Bronchial epithelial cell (primary cell): ENCODE measurements around the gene SLCO3A1. TPM values are rescaled to one million over a fixed set of nuclear protein-coding genes. Genes with fewer than 3 reads are reported as not detected.

Experiments
- DNase-seq: peaks from one replicate; pipeline ENCODE4 v3.0.0-alpha.2; 2010; ENCODE audit warnings: low read depth
- FAIRE-seq: peaks from 2 replicates; lab custom pipeline; 2011; peaks lifted over from hg19 to GRCh38; lab: Jason Lieb, UNC
- H3K27me3 ChIP-seq: 2 replicates; pipeline ENCODE4 v1.5.1; 2011; ENCODE audit warnings: low read length; ENCODE audit not compliant: control insufficient read depth, insufficient read depth
- H3K36me3 ChIP-seq: 2 replicates; pipeline ENCODE4 v1.5.1; 2011; ENCODE audit warnings: low read length; ENCODE audit not compliant: control insufficient read depth, insufficient read depth
- H3K4me3 ChIP-seq: 2 replicates; pipeline ENCODE4 v1.5.1; 2011; ENCODE audit warnings: mild to moderate bottlenecking, low read depth, low read length, control low read depth
- CTCF ChIP-seq: IDR thresholded peaks from 2 replicates; pipeline ENCODE4 v1.5.1; 2011; ENCODE audit warnings: mild to moderate bottlenecking, moderate library complexity, low read length, control low read depth, inconsistent platforms; ENCODE audit not compliant: insufficient read depth, severe bottlenecking
- total RNA-seq: library from RNA; depleted of rRNA; stranded (reverse); fragments of >200 nt; gene quantifications from 2 replicates; pipeline ENCODE4 v1.2.1, GENCODE V29; 2014

Gene SLCO3A1
- total RNA-seq, 1 donor from 2014 or later, result 4.5 TPM

GRCh38 chr15:92050220-92050898, 196.9 kb downstream of the SLCO3A1 start:
- TF ChIP-seq CTCF, result no peak
- Histone ChIP-seq H3K4me3 (no peak overlapping the region), H3K36me3 (no peaks in the 10 kb centered on the region), H3K27me3 (no peaks in the 10 kb centered on the region)
- FAIRE-seq (no peak), DNase-seq (no peak)

GRCh38 chr15:92051716-92052115, 198.2 kb downstream of the SLCO3A1 start:
- no peak for TF ChIP-seq CTCF
- no peaks in the 10 kb centered on the region for H3K36me3 ChIP-seq
- H3K4me3 ChIP-seq, result no peak overlapping the region
- DNase-seq, result no peak
- H3K27me3 ChIP-seq, result no peaks in the 10 kb centered on the region
- no peak for FAIRE-seq

GRCh38 chr15:92053753-92054316, 200.3 kb downstream of the SLCO3A1 start:
- Histone ChIP-seq H3K36me3 (no peaks in the 10 kb centered on the region), H3K27me3 (no peaks in the 10 kb centered on the region), H3K4me3 (no peak overlapping the region)
- DNase-seq (no peak), FAIRE-seq (no peak)
- TF ChIP-seq CTCF, result peak; percentile 24

- DNase-seq, result no peak
- Histone ChIP-seq H3K4me3 (no peak overlapping the region), H3K36me3 (no peaks in the 10 kb centered on the region), H3K27me3 (no peaks in the 10 kb centered on the region)
- no peak for FAIRE-seq
- no peak for TF ChIP-seq CTCF
Observed at GRCh38 chr15:92056875-92057274, 203.4 kb downstream of the SLCO3A1 start.

- DNase-seq (peak; percentile 60), FAIRE-seq (no peak)
- Histone ChIP-seq H3K36me3 (no peaks in the 10 kb centered on the region), H3K27me3 (no peaks in the 10 kb centered on the region), H3K4me3 (no peak overlapping the region)
- TF ChIP-seq CTCF, result no peak
Observed at GRCh38 chr15:92059036-92059970, 205.8 kb downstream of the SLCO3A1 start.
